Measurements from ENCODE around the gene SYNE3. TPM values are rescaled to one million over a fixed set of nuclear protein-coding genes. Genes with fewer than 3 reads are reported as not detected.

SYNE3 gene
- total RNA-seq, 1 donor from 2014 or later, result 2.5 TPM

DNA sequence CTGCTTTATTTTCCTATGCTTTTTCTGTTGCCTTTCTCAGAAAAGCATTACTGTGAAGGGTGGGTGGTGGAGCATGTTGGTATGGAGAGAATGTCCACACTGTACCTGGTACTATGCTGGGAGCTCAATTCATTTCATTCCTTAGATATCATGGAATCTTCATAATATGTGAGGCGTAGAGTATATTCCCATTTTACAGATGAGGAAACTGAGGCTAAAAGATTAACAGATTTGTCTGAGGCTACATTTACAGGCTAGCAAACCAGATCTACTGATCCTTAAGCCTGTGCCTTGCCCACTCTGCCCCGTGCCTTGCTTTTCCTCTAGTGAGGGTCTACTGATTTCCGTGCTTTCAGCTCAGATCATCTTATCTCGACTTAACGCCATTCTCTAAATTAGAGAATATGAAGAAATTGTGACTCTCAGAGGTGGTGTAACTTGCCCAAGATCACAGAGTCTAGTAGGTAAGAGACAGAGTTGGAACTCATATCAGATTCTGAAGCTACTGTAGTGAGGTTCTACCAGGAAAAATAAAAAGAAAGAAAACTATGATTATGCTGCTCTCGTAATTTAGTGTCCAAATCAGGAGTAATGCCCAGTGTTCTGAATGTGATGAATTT, 23.9 kb upstream of the SYNE3 start:
- Histone ChIP-seq H3K79me2 (ENCODE audit: insufficient read depth, low read length) (peaks cover 87% of the 10 kb centered on the region), H3K27me3 (ENCODE audit: insufficient read depth, low read length) (no peaks in the 10 kb centered on the region), H4K20me1 (ENCODE audit: insufficient read depth, low read length) (peaks cover 48% of the 10 kb centered on the region), H3K4me2 (ENCODE audit: low read length) (no peak overlapping the region), H3K4me3 (ENCODE audit: insufficient read depth, low read depth, low read length) (no peak overlapping the region), H3K9ac (ENCODE audit: low read length) (no peak overlapping the region), H3K9me3 (ENCODE audit: insufficient read depth, low read depth, low read length) (no peaks in the 10 kb centered on the region), H2AFZ (ENCODE audit: low read depth, low read length) (no peak overlapping the region), H3K27ac (ENCODE audit: low read depth, low read length) (no peak overlapping the region), H3K36me3 (ENCODE audit: insufficient read depth, low read length) (no peaks in the 10 kb centered on the region), H3K4me1 (ENCODE audit: insufficient read depth, low read length) (peaks cover 15% of the 10 kb centered on the region)
- Mint-ChIP-seq H3K4me1 (ENCODE audit: low read depth, unreplicated experiment) (peaks cover 34% of the 10 kb centered on the region), H3K4me3 (ENCODE audit: unreplicated experiment) (no peak overlapping the region), H3K27ac (ENCODE audit: unreplicated experiment) (no peak overlapping the region), H3K36me3 (ENCODE audit: low read depth, unreplicated experiment) (peaks cover 1% of the 10 kb centered on the region), H3K9me3 (ENCODE audit: unreplicated experiment) (no peaks in the 10 kb centered on the region), H3K27me3 (ENCODE audit: low read depth, unreplicated experiment) (no peaks in the 10 kb centered on the region)
- FAIRE-seq (no peak), DNase-seq (ENCODE audit: low read depth) (no peak)
- TF ChIP-seq, protein P1, sequence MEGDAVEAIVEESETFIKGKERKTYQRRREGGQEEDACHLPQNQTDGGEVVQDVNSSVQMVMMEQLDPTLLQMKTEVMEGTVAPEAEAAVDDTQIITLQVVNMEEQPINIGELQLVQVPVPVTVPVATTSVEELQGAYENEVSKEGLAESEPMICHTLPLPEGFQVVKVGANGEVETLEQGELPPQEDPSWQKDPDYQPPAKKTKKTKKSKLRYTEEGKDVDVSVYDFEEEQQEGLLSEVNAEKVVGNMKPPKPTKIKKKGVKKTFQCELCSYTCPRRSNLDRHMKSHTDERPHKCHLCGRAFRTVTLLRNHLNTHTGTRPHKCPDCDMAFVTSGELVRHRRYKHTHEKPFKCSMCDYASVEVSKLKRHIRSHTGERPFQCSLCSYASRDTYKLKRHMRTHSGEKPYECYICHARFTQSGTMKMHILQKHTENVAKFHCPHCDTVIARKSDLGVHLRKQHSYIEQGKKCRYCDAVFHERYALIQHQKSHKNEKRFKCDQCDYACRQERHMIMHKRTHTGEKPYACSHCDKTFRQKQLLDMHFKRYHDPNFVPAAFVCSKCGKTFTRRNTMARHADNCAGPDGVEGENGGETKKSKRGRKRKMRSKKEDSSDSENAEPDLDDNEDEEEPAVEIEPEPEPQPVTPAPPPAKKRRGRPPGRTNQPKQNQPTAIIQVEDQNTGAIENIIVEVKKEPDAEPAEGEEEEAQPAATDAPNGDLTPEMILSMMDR (IDR thresholded peaks at IDR 0.05; ENCODE audit: insufficient read depth, low read depth, low read length), result no peak

DNA sequence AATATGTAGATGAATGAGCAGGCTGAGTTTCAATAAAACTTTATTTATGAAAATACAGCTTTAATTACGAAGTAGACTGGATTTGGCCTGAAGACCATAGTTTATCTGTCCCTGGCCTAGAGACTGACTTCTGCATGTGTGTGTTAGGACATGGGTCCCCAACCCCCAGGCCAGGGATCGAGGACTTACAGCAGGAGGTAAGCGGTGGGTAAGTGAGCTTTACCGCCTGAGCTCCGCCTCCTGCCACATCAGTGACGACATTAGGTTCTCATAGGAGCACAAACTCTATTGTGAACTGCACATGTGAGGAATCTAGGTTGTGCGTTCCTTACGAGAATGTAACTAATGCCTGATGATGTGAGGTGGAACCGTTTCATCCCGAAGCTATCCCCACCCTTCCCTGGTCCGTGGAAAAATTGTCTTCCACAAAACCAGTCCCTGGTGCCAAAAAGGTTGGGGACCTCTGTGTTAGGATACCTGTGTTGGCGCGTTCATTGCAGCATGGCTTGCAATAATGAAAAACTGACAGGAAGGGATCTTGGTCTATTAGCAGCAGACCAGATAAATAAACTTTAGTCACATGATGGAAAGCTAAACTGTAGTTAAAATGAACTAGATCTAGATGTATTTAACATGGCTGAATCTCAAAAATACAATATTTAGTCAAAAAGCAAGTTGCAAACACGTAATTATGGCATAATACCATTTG, 22.5 kb upstream of the SYNE3 start:
- Histone ChIP-seq H3K4me2 (ENCODE audit: low read length) (no peak overlapping the region), H3K27ac (ENCODE audit: low read depth, low read length) (no peak overlapping the region), H3K79me2 (ENCODE audit: insufficient read depth, low read length) (peaks cover 93% of the 10 kb centered on the region), H3K27me3 (ENCODE audit: insufficient read depth, low read length) (no peaks in the 10 kb centered on the region), H3K4me3 (ENCODE audit: insufficient read depth, low read depth, low read length) (no peak overlapping the region), H2AFZ (ENCODE audit: low read depth, low read length) (no peak overlapping the region), H3K4me1 (ENCODE audit: insufficient read depth, low read length) (peaks cover 15% of the 10 kb centered on the region), H3K36me3 (ENCODE audit: insufficient read depth, low read length) (no peaks in the 10 kb centered on the region), H3K9ac (ENCODE audit: low read length) (no peak overlapping the region), H4K20me1 (ENCODE audit: insufficient read depth, low read length) (peaks cover 50% of the 10 kb centered on the region), H3K9me3 (ENCODE audit: insufficient read depth, low read depth, low read length) (no peaks in the 10 kb centered on the region)
- H3K9me3 Mint-ChIP-seq (ENCODE audit: unreplicated experiment), result no peaks in the 10 kb centered on the region
- DNase-seq (ENCODE audit: low read depth) (no peak), FAIRE-seq (no peak)
- no peaks in the 10 kb centered on the region for H3K27me3 Mint-ChIP-seq (ENCODE audit: low read depth, unreplicated experiment)
- peaks cover 20% of the 10 kb centered on the region for H3K4me1 Mint-ChIP-seq (ENCODE audit: low read depth, unreplicated experiment)
- H3K27ac Mint-ChIP-seq (ENCODE audit: unreplicated experiment), result no peak overlapping the region
- no peaks in the 10 kb centered on the region for H3K36me3 Mint-ChIP-seq (ENCODE audit: low read depth, unreplicated experiment)
- no peak overlapping the region for H3K4me3 Mint-ChIP-seq (ENCODE audit: unreplicated experiment)
- TF ChIP-seq, protein P1 (IDR thresholded peaks at IDR 0.05; ENCODE audit: insufficient read depth, low read depth, low read length), result no peak
- no peak for TF ChIP-seq EZH2 (IDR thresholded peaks at IDR 0.05; ENCODE audit: insufficient read depth, low read length)

All from astrocyte (in vitro differentiated cells and primary cell).